Measurements from ENCODE around the gene NECTIN1.

GRCh38 chr11:119677840-119678239 is 51.2 kb downstream of the NECTIN1 start:
- TF ChIP-seq CTCF (IDR thresholded peaks at IDR 0.05) (no peak), POLR2A (IDR thresholded peaks at IDR 0.05) (no peak), EP300 (IDR thresholded peaks at IDR 0.05) (no peak), POLR2AphosphoS5 (IDR thresholded peaks at IDR 0.05) (no peak)

Data from upper lobe of left lung (tissue), 4 donors.